PC-3 (cell line): ENCODE measurements around the gene TGFB2. TPM values are rescaled to one million over a fixed set of nuclear protein-coding genes. Genes with fewer than 3 reads are reported as not detected.

Source experiments
- ATAC-seq: fragments of 200-7000 bp; cut with Tn5 transposase; 2 replicates; pipeline ENCODE4 v1.9.1; 2020; ENCODE audit warnings: mild to moderate bottlenecking, moderate library complexity
- Bru-seq: library from RNA; stranded (reverse); fragments of 400-500 nt; gene quantifications from one replicate; lab custom pipeline; 2021; lab: Mats Ljungman, UMichigan
- BruChase-seq, 2 experiments: library from RNA; stranded (reverse); fragments of 400-500 nt; gene quantifications; one replicate each; lab custom pipeline; 2021; lab: Mats Ljungman, UMichigan
- BruUV-seq: library from RNA; stranded (reverse); fragments of 400-500 nt; replicated peaks from 2 replicates; lab custom pipeline; 2021; lab: Mats Ljungman, UMichigan
- CTCF ChIA-PET: fragments of 300-600 bp; sonication (Branson Sonifier 250); formaldehyde crosslinking; loops from one replicate; lab custom pipeline; 2022; ENCODE audit warnings: antibody characterized with exemption; lab: Charles Lee
- POLR2A ChIA-PET: fragments of 300-600 bp; sonication (Branson Sonifier 250); formaldehyde crosslinking; loops from one replicate; lab custom pipeline; 2022; ENCODE audit warnings: antibody characterized with exemption; ENCODE audit not compliant: unreplicated experiment; lab: Charles Lee
- DNase-seq: peaks from one replicate; pipeline ENCODE4 v3.0.0-alpha.2; 2015
- H2AFZ ChIP-seq: fragments of 300-600 bp; sonication (generic); 2 replicates; pipeline ENCODE4 v1.6.0; 2016; ENCODE audit warnings: antibody characterized with exemption, low read length
- H3F3A ChIP-seq: fragments of 300-600 bp; sonication (generic); one replicate; pipeline ENCODE4 v1.6.0; 2017; ENCODE audit warnings: antibody characterized with exemption, low read length, control low read depth, mild to moderate bottlenecking; ENCODE audit not compliant: unreplicated experiment
- H3K27ac ChIP-seq: fragments of 300-600 bp; sonication (generic); 2 replicates; pipeline ENCODE4 v1.5.1; 2016; ENCODE audit warnings: mild to moderate bottlenecking, low read length
- H3K27me3 ChIP-seq: fragments of 300-600 bp; sonication (generic); 2 replicates; pipeline ENCODE4 v1.6.1; 2016; ENCODE audit warnings: low read length, mixed read lengths
- H3K36me3 ChIP-seq: fragments of 300-600 bp; sonication (generic); 2 replicates; pipeline ENCODE4 v1.6.1; 2016; ENCODE audit warnings: low read depth, mixed run types, low read length, mixed read lengths
- H3K4me1 ChIP-seq: fragments of 300-600 bp; sonication (generic); 2 replicates; pipeline ENCODE4 v1.5.1; 2016; ENCODE audit warnings: low read length; ENCODE audit not compliant: insufficient read depth
- H3K4me2 ChIP-seq: fragments of 300-600 bp; sonication (generic); 2 replicates; pipeline ENCODE4 v1.6.0; 2016; ENCODE audit warnings: low read length
- H3K4me3 ChIP-seq: fragments of 300-600 bp; sonication (generic); 2 replicates; pipeline ENCODE4 v1.5.1; 2016; ENCODE audit warnings: mild to moderate bottlenecking, low read length, mixed read lengths
- H3K79me2 ChIP-seq: fragments of 300-600 bp; sonication (generic); 2 replicates; pipeline ENCODE4 v1.6.1; 2017; ENCODE audit warnings: low read length, mixed read lengths
- H3K9ac ChIP-seq: fragments of 300-600 bp; sonication (generic); 2 replicates; pipeline ENCODE4 v1.6.0; 2016; ENCODE audit warnings: mild to moderate bottlenecking, low read length
- H3K9me2 ChIP-seq: fragments of 300-600 bp; sonication (generic); replicated peaks from 2 replicates; pipeline ENCODE4 v1.6.1; 2016; ENCODE audit warnings: mixed run types, low read length, mixed read lengths
- H3K9me3 ChIP-seq: fragments of 300-600 bp; sonication (generic); 2 replicates; pipeline ENCODE4 v1.6.1; 2016; ENCODE audit warnings: low read length, mixed read lengths
- H4K20me1 ChIP-seq: fragments of 300-600 bp; sonication (generic); 2 replicates; pipeline ENCODE4 v1.6.1; 2016; ENCODE audit warnings: low read length, mixed read lengths
- CTCF ChIP-seq: fragments of 300-600 bp; sonication (generic); conservative IDR thresholded peaks from 2 replicates; pipeline ENCODE4 v1.5.1; 2017; ENCODE audit warnings: antibody characterized with exemption, low read depth, mild to moderate bottlenecking, low read length
- EZH2 ChIP-seq: fragments of 300-600 bp; sonication (generic); IDR thresholded peaks from one replicate; pipeline ENCODE4 v1.6.1; 2017; ENCODE audit warnings: antibody characterized with exemption, mild to moderate bottlenecking, low read length; ENCODE audit not compliant: unreplicated experiment
- EZH2phosphoT487 ChIP-seq: fragments of 300-600 bp; sonication (generic); IDR thresholded peaks from 2 replicates; pipeline ENCODE4 v1.6.1; 2018; ENCODE audit warnings: mild to moderate bottlenecking, antibody characterized with exemption, low read length, borderline replicate concordance
- intact Hi-C: fragments of 100-400 bp; cut with micrococcal nuclease; formaldehyde crosslinking; loops from 2 replicates; pipeline ENCODE4 v1.9.0; 2023
- long read RNA-seq: library from polyadenylated mRNA; unstranded; transcript quantifications from one replicate; pipeline ENCODE4 v2.0.0, GENCODE V29; 2021; ENCODE audit not compliant: unreplicated experiment
- total RNA-seq: library from RNA; depleted of rRNA; stranded (reverse); fragments of >200 nt; gene quantifications from 2 replicates; pipeline ENCODE4 v1.2.3, GENCODE V29; 2014; rRNA removed

Gene TGFB2
- total RNA-seq (38.7 and 50.3 TPM in 2 replicates), Bru-seq, nascent RNA (percentile 89 among the genes with signal in this experiment), BruChase-seq, experiment 1, labeled RNA remaining after a 6-hour chase (percentile 83 among the genes with signal in this experiment), BruChase-seq, experiment 2, labeled RNA remaining after a 2-hour chase (percentile 75 among the genes with signal in this experiment)
- long read RNA-seq, full-length matches to known transcripts = 51 of 57 reads
- long read RNA-seq, partial matches to known transcripts = 1 of 57 reads
- long read RNA-seq, other reads (novel, unspliced or antisense) = 5 of 57 reads

- peak; percentile 51 for ATAC-seq
- Histone ChIP-seq H3K9me2 (no peaks in the 10 kb centered on the region), H3K27me3 (no peaks in the 10 kb centered on the region), H3K4me3 (peak within 1 kb of the TSS; percentile 78), H3K4me1 (peaks cover 27% of the 10 kb centered on the region), H2AFZ (peak within 1 kb of the TSS; percentile 42), H3K36me3 (peaks cover 5% of the 10 kb centered on the region; the same call in 1 of the 2 replicates), H3F3A (peaks cover 4% of the 10 kb centered on the region), H3K9ac (peak within 1 kb of the TSS; percentile 94), H3K9me3 (no peaks in the 10 kb centered on the region), H3K79me2 (peaks cover 72% of the 10 kb centered on the region), H4K20me1 (peaks cover 24% of the 10 kb centered on the region), H3K4me2 (peak within 1 kb of the TSS; percentile 89), H3K27ac (peak within 1 kb of the TSS; percentile 84)
- intact Hi-C loops = loop anchor here (1.0 to 10.0 kb wide), 9 partner anchors 192 to 972 kb away; no protein-coding TSS in a partner anchor
- peak; percentile 98 for DNase-seq
- BruUV-seq = TSS peak; percentile 46
- TF ChIP-seq EZH2 (no peak), CTCF (peak; percentile 33; the same call in 1 of the 2 replicates)
- ChIA-PET POLR2A (interaction anchor here (0.5 to 2.3 kb wide), 12 partner anchors 12 to 1078 kb away, joined by 3 to 10 read pairs (median 4); no protein-coding TSS in a partner anchor), CTCF (interaction anchor here (0.8 to 3.4 kb wide), 3 partner anchors 46 to 722 kb away, joined by 3 to 14 read pairs (median 4); no protein-coding TSS in a partner anchor)
Measured at GRCh38 chr1:218344814-218345672, at the start of gene TGFB2. TGFB2 (plus strand) TSS chr1:218345336; CDS start chr1:218346702, 1,366 bp downstream.

- intact Hi-C loops = no loop called here
- H3F3A ChIP-seq = no peaks in the 10 kb centered on the region
- H3K79me2 ChIP-seq = peaks cover 98% of the 10 kb centered on the region
- DNase-seq = peak; percentile 53
- H3K27ac ChIP-seq = no peak overlapping the region
- ChIA-PET POLR2A (interaction anchor here (0.6 kb wide), 1 partner anchor 494 kb away, joined by 4 read pairs; no protein-coding TSS in a partner anchor), CTCF (no interaction called here)
- H3K4me1 ChIP-seq = peaks cover 13% of the 10 kb centered on the region; the same call in 1 of the 2 replicates
- H3K9me3 ChIP-seq = no peaks in the 10 kb centered on the region
- no TSS peak for BruUV-seq
- no peak for ATAC-seq
- no peak overlapping the region for H2AFZ ChIP-seq
- H4K20me1 ChIP-seq = peaks cover 18% of the 10 kb centered on the region
- H3K4me3 ChIP-seq = no peak overlapping the region
- peaks cover 18% of the 10 kb centered on the region for H3K36me3 ChIP-seq
- no peaks in the 10 kb centered on the region for H3K27me3 ChIP-seq
- TF ChIP-seq CTCF (no peak), EZH2phosphoT487 (no peak), EZH2 (no peak)
- H3K9ac ChIP-seq = no peak overlapping the region
- H3K4me2 ChIP-seq = no peak overlapping the region
- H3K9me2 ChIP-seq = no peaks in the 10 kb centered on the region
Measured at GRCh38 chr1:218296162-218296561, 49.0 kb upstream of the TGFB2 start.
